HEK293 (cell line): ENCODE measurements around the gene MRPS11.

Source experiments
- MYNN ChIP-seq: fragments of 450-650 bp; formaldehyde crosslinking; IDR thresholded peaks from 2 replicates; pipeline ENCODE4 v1.5.1; 2016; ENCODE audit warnings: missing biosample characterization, missing genetic modification characterization, borderline replicate concordance
- TRIM28 ChIP-seq: IDR thresholded peaks from 2 replicates; pipeline ENCODE4 v1.6.1; 2011; ENCODE audit warnings: low read length, control low read depth, borderline replicate concordance
- ZBTB1 ChIP-seq: fragments of 450-650 bp; formaldehyde crosslinking; IDR thresholded peaks from 2 replicates; pipeline ENCODE4 v1.5.1; 2016; ENCODE audit warnings: missing biosample characterization, missing genetic modification characterization
- ZNF140 ChIP-seq: fragments of 450-650 bp; formaldehyde crosslinking; IDR thresholded peaks from 2 replicates; pipeline ENCODE4 v1.5.1; 2016; ENCODE audit warnings: missing biosample characterization, missing genetic modification characterization
- ZSCAN30 ChIP-seq: fragments of 450-650 bp; IDR thresholded peaks from 2 replicates; pipeline ENCODE4 v1.5.1; 2018; ENCODE audit warnings: missing biosample characterization, mild to moderate bottlenecking, missing genetic modification characterization, moderate library complexity
- TF ChIP-seq, protein P1 (sequence below): fragments of 450-650 bp; formaldehyde crosslinking; IDR thresholded peaks from 2 replicates; pipeline ENCODE4 v1.5.1; 2016; ENCODE audit warnings: missing biosample characterization, missing genetic modification characterization
- TF ChIP-seq, protein P2 (sequence below): fragments of 450-650 bp; formaldehyde crosslinking; IDR thresholded peaks from 2 replicates; pipeline ENCODE4 v1.5.1; 2016; ENCODE audit warnings: missing biosample characterization, missing genetic modification characterization

DNA sequence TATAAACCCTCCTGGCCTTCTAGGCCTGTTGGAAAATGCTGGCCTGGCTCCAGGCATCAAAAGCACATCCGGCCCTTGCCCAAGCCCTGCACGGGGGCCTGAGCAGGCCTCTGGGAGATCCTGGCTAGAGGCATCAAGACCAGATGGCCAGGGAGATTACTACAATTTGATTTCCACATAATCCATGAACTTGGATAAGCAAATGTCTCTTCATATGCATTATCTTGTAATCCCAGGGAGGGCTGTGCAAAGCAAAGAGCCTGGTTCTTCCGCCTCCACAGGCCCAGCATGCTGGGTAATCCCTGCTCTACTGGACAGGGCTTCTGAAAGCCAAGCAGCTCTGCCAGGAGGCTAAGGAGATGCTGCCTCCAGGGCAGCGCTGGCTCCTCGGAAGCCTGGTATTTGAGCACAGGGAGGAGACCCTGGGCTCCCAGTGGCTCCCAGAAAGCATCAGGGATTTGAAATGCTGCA lies 18.5 kb upstream of the MRPS11 start:
- TF ChIP-seq MYNN (tag by site-specific recombination), result no peak
- TF ChIP-seq, protein P1, sequence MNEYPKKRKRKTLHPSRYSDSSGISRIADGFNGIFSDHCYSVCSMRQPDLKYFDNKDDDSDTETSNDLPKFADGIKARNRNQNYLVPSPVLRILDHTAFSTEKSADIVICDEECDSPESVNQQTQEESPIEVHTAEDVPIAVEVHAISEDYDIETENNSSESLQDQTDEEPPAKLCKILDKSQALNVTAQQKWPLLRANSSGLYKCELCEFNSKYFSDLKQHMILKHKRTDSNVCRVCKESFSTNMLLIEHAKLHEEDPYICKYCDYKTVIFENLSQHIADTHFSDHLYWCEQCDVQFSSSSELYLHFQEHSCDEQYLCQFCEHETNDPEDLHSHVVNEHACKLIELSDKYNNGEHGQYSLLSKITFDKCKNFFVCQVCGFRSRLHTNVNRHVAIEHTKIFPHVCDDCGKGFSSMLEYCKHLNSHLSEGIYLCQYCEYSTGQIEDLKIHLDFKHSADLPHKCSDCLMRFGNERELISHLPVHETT (tag by site-specific recombination), result no peak
- TF ChIP-seq ZSCAN30 (tag by site-specific recombination), result no peak
- TF ChIP-seq, protein P2, sequence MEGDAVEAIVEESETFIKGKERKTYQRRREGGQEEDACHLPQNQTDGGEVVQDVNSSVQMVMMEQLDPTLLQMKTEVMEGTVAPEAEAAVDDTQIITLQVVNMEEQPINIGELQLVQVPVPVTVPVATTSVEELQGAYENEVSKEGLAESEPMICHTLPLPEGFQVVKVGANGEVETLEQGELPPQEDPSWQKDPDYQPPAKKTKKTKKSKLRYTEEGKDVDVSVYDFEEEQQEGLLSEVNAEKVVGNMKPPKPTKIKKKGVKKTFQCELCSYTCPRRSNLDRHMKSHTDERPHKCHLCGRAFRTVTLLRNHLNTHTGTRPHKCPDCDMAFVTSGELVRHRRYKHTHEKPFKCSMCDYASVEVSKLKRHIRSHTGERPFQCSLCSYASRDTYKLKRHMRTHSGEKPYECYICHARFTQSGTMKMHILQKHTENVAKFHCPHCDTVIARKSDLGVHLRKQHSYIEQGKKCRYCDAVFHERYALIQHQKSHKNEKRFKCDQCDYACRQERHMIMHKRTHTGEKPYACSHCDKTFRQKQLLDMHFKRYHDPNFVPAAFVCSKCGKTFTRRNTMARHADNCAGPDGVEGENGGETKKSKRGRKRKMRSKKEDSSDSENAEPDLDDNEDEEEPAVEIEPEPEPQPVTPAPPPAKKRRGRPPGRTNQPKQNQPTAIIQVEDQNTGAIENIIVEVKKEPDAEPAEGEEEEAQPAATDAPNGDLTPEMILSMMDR, result no peak
- TF ChIP-seq ZBTB1 (tag by site-specific recombination), result no peak
- TF ChIP-seq ZNF140 (tag by site-specific recombination), result no peak
- TF ChIP-seq TRIM28, result no peak
